Keratinocyte (primary cell): ENCODE data around the gene TRIM67. TPM values are rescaled to one million over a fixed set of nuclear protein-coding genes. Genes with fewer than 3 reads are reported as not detected.

Source experiments
- DNase-seq: peaks from one replicate; pipeline ENCODE4 v3.0.0-alpha.2; 2011; ENCODE audit warnings: low read depth, missing footprints, low spot score
- FAIRE-seq: peaks from 2 replicates; lab custom pipeline; 2011; peaks lifted over from hg19 to GRCh38; lab: Jason Lieb, UNC
- H2AFZ ChIP-seq: 2 replicates; pipeline ENCODE4 v1.6.0; 2012; ENCODE audit warnings: low read length, control low read depth, inconsistent platforms; ENCODE audit not compliant: control insufficient read depth
- H3K27ac ChIP-seq: 2 replicates; pipeline ENCODE4 v1.5.1; 2011; ENCODE audit warnings: low read length; ENCODE audit not compliant: control insufficient read depth, insufficient read depth
- H3K27me3 ChIP-seq: 3 replicates; pipeline ENCODE4 v1.6.0; 2011; ENCODE audit warnings: low read length; ENCODE audit not compliant: control insufficient read depth, insufficient read depth; ENCODE audit errors: extremely low read depth
- H3K36me3 ChIP-seq, 2 experiments: 2 replicates in 1 of 2; 3 replicates in 1 of 2; pipeline ENCODE4 v1.5.1; 2011; ENCODE audit warnings: low read length in 2 of 2, mild to moderate bottlenecking in 1 of 2; ENCODE audit not compliant: control insufficient read depth in 2 of 2, insufficient read depth in 2 of 2; ENCODE audit errors: extremely low read depth in 1 of 2
- H3K4me1 ChIP-seq: 3 replicates; pipeline ENCODE4 v1.5.1; 2011; ENCODE audit warnings: low read length; ENCODE audit not compliant: control insufficient read depth, insufficient read depth; ENCODE audit errors: extremely low read depth
- H3K4me2 ChIP-seq: 3 replicates; pipeline ENCODE4 v1.6.0; 2011; ENCODE audit warnings: low read depth, low read length; ENCODE audit not compliant: control insufficient read depth, insufficient read depth; ENCODE audit errors: extremely low read depth
- H3K4me3 ChIP-seq, 3 experiments: fragments of 200-600 bp in 1 of 3; sonication (generic) in 1 of 3; 2 replicates in 2 of 3; 3 replicates in 1 of 3; pipeline ENCODE4 v1.5.1; 2011 to 2016; ENCODE audit warnings: low read length in 3 of 3, mild to moderate bottlenecking in 3 of 3, control low read depth in 2 of 3, inconsistent platforms in 1 of 3, low read depth in 1 of 3, mixed read lengths in 1 of 3, mixed run types in 1 of 3, moderate library complexity in 1 of 3; ENCODE audit not compliant: control insufficient read depth in 2 of 3, insufficient read depth in 2 of 3; ENCODE audit errors: extremely low read depth in 1 of 3
- H3K79me2 ChIP-seq: 2 replicates; pipeline ENCODE4 v1.6.0; 2012; ENCODE audit warnings: low read length; ENCODE audit not compliant: control insufficient read depth, insufficient read depth
- H3K9ac ChIP-seq: 3 replicates; pipeline ENCODE4 v1.6.0; 2011; ENCODE audit warnings: low read length; ENCODE audit not compliant: control insufficient read depth, insufficient read depth; ENCODE audit errors: extremely low read depth
- H3K9me1 ChIP-seq: 3 replicates; pipeline ENCODE4 v1.6.0; 2011; ENCODE audit warnings: low read length; ENCODE audit not compliant: control insufficient read depth, insufficient read depth; ENCODE audit errors: extremely low read depth
- H3K9me3 ChIP-seq: 2 replicates; pipeline ENCODE4 v1.5.1; 2012; ENCODE audit warnings: low read depth, low read length; ENCODE audit not compliant: control insufficient read depth
- H4K20me1 ChIP-seq: 3 replicates; pipeline ENCODE4 v1.6.0; 2011; ENCODE audit warnings: low read length; ENCODE audit not compliant: control insufficient read depth, insufficient read depth; ENCODE audit errors: extremely low read depth
- CTCF ChIP-seq, 3 experiments: IDR thresholded peaks in 1 of 3; conservative IDR thresholded peaks in 1 of 3; optimal IDR thresholded peaks in 1 of 3; 2 replicates in 2 of 3; 3 replicates in 1 of 3; pipeline versions ENCODE3 to v1.5.1; 2011; ENCODE audit warnings: low read length in 3 of 3, mild to moderate bottlenecking in 3 of 3, moderate library complexity in 2 of 3, control low read depth in 1 of 3, inconsistent platforms in 1 of 3; ENCODE audit not compliant: insufficient read depth in 2 of 3; ENCODE audit errors: extremely low read depth in 1 of 3
- EZH2 ChIP-seq: IDR thresholded peaks from one replicate; pipeline ENCODE4 v1.6.1; 2012; ENCODE audit warnings: inconsistent platforms, mild to moderate bottlenecking, low read length, moderate library complexity
- dilution Hi-C: fragments of 300-500 bp; cut with MboI; formaldehyde crosslinking; loops from one replicate; pipeline ENCODE4 v1.7.0; 2020; ENCODE audit warnings: low sequenced_read_pairs; ENCODE audit not compliant: extremely low pct_ligation_motif_present
- polyA minus RNA-seq, 3 experiments: library from RNA; depleted of rRNA, polyadenylated mRNA; stranded (reverse); fragments of >200 nt; gene quantifications; 1 replicate in 1 of 3; 2 replicates in 1 of 3; 3 replicates in 1 of 3; pipeline ENCODE4 v1.2.3, GENCODE V29; 2011
- polyA plus RNA-seq, 5 experiments: library from polyadenylated mRNA; depleted of rRNA in 3 of 5; stranded (reverse) in 3 of 5; stranded (forward) in 1 of 5; unstranded in 1 of 5; fragments of >200 nt; gene quantifications; 1 replicate in 1 of 5; 2 replicates in 3 of 5; 3 replicates in 1 of 5; pipeline versions ENCODE4 v1.2.1 to v1.2.3, GENCODE V29; 2011 to 2012; ENCODE audit warnings: missing spikeins in 2 of 5, low read depth in 1 of 5, low replicate concordance in 1 of 5

The TRIM67 gene
- polyA plus RNA-seq = not detected in 3 replicates
- polyA plus RNA-seq (2011; ENCODE audit: low read depth) = not detected
- polyA plus RNA-seq (2011; cell fraction: cytosol; rRNA removed) = not detected in 2 replicates
- polyA plus RNA-seq (2011; cell fraction: nucleus; rRNA removed) = not detected in 2 replicates
- polyA plus RNA-seq (2012; ENCODE audit: low replicate concordance) = not detected in 2 replicates
- polyA minus RNA-seq = 0.03 TPM in 1 of 3 replicates, not detected in the others
- not detected for polyA minus RNA-seq (2011; cell fraction: cytosol; rRNA and poly(A)+ RNA removed)
- polyA minus RNA-seq (2011; cell fraction: nucleus; rRNA and poly(A)+ RNA removed) = not detected in 2 replicates

GRCh38 chr1:231161667-231162296, at the start of gene TRIM67:
TSS of gene TRIM67 (plus strand) at chr1:231162058. CDS start at chr1:231162970, 912 bp downstream.
- H2AFZ ChIP-seq = no peak within 1 kb of the TSS
- DNase-seq (no peak), FAIRE-seq (no peak)
- H3K36me3 ChIP-seq = no peaks in the 10 kb centered on the region
- no peak within 1 kb of the TSS for H3K27ac ChIP-seq
- peaks cover 53% of the 10 kb centered on the region for H3K27me3 ChIP-seq
- no peak within 1 kb of the TSS for H3K9ac ChIP-seq
- peak within 1 kb of the TSS; percentile 32 for H3K4me2 ChIP-seq
- no peaks in the 10 kb centered on the region for H3K79me2 ChIP-seq
- no peaks in the 10 kb centered on the region for H3K4me1 ChIP-seq
- H4K20me1 ChIP-seq = no peaks in the 10 kb centered on the region
- no peaks in the 10 kb centered on the region for H3K9me3 ChIP-seq
- TF ChIP-seq EZH2 (no peak), CTCF (optimal IDR thresholded peaks at IDR 0.05 in 1 of 3, IDR thresholded peaks at IDR 0.05 in 1 of 3, conservative IDR thresholded peaks at IDR 0.05 in 1 of 3; ENCODE audit: extremely low read depth in 1 of 3, insufficient read depth in 2 of 3, low read length in 3 of 3) (no peak)
- dilution Hi-C loops = no loop called here
- H3K9me1 ChIP-seq = no peaks in the 10 kb centered on the region
- no peak within 1 kb of the TSS for H3K4me3 ChIP-seq

- H3K36me3 ChIP-seq = no peaks in the 10 kb centered on the region
- dilution Hi-C loops = no loop called here
- no peak for DNase-seq
- H3K79me2 ChIP-seq = no peaks in the 10 kb centered on the region
- no peaks in the 10 kb centered on the region for H3K9me1 ChIP-seq
- no peak overlapping the region for H2AFZ ChIP-seq
- H4K20me1 ChIP-seq = no peaks in the 10 kb centered on the region
- TF ChIP-seq EZH2 (no peak), CTCF (optimal IDR thresholded peaks at IDR 0.05 in 1 of 3, IDR thresholded peaks at IDR 0.05 in 1 of 3, conservative IDR thresholded peaks at IDR 0.05 in 1 of 3; ENCODE audit: extremely low read depth in 1 of 3, insufficient read depth in 2 of 3, low read length in 3 of 3) (no peak)
- no peak overlapping the region for H3K4me2 ChIP-seq
- no peak for FAIRE-seq
- H3K9me3 ChIP-seq = no peaks in the 10 kb centered on the region
- no peak overlapping the region for H3K27ac ChIP-seq
- H3K9ac ChIP-seq = no peak overlapping the region
- no peaks in the 10 kb centered on the region for H3K4me1 ChIP-seq
- no peaks in the 10 kb centered on the region for H3K27me3 ChIP-seq
- H3K4me3 ChIP-seq = no peak overlapping the region
These were observed 45.1 kb upstream of the TRIM67 start for GRCh38 chr1:231116738-231117137.
